Gastroesophageal sphincter (tissue), 4 donors: ENCODE data around the gene PDE2A. TPM values are rescaled to one million over a fixed set of nuclear protein-coding genes. Genes with fewer than 3 reads are reported as not detected.

Experiments
- ATAC-seq: fragments of 150-250 bp; one replicate; pipeline ENCODE4 v1.9.1; 2016; ENCODE audit warnings: mild to moderate bottlenecking, moderate library complexity
- H3K27ac ChIP-seq, 4 donors: fragments of 200-600 bp; sonication (generic) in 3 of 4; 1 replicate in 3 of 4; 2 replicates in 1 of 4; pipeline ENCODE4 v1.5.1; 2016 to 2019
- H3K27me3 ChIP-seq: fragments of 200-600 bp; sonication (generic); one replicate; pipeline ENCODE4 v1.5.1; 2019
- H3K36me3 ChIP-seq, 2 donors: fragments of 200-600 bp; sonication (generic); one replicate each; pipeline ENCODE4 v1.5.1; 2019; ENCODE audit warnings: control low read depth in 1 of 2
- H3K4me1 ChIP-seq, 3 donors: fragments of 200-600 bp; sonication (generic); 1 replicate in 2 of 3; 2 replicates in 1 of 3; pipeline ENCODE4 v1.5.1; 2016 to 2019; ENCODE audit warnings: control low read depth in 2 of 3
- H3K4me3 ChIP-seq, 2 donors: fragments of 200-600 bp; sonication (generic); one replicate each; pipeline ENCODE4 v1.5.1; 2019; ENCODE audit warnings: mild to moderate bottlenecking in 1 of 2, moderate library complexity in 1 of 2
- H3K9me3 ChIP-seq, 3 donors: fragments of 200-600 bp; sonication (generic); one replicate each; pipeline ENCODE4 v1.5.1; 2017 to 2019; ENCODE audit warnings: control low read depth in 2 of 3
- CTCF ChIP-seq, 4 experiments: fragments of 200-600 bp in 2 of 4; fragments of 450-650 bp in 2 of 4; sonication (generic) in 1 of 4; IDR thresholded peaks; one replicate each; pipeline ENCODE4 v1.5.1; 2017 to 2019; ENCODE audit warnings: antibody characterized with exemption in 4 of 4, mild to moderate bottlenecking in 2 of 4, moderate library complexity in 2 of 4
- EP300 ChIP-seq: sonication (generic); formaldehyde crosslinking; IDR thresholded peaks from one replicate; pipeline ENCODE4 v1.6.1; 2017; ENCODE audit warnings: antibody characterized with exemption, mild to moderate bottlenecking
- POLR2A ChIP-seq, 2 donors: fragments of 450-650 bp; IDR thresholded peaks; one replicate each; pipeline ENCODE4 v1.6.1; 2017; ENCODE audit warnings: antibody characterized with exemption in 2 of 2, mild to moderate bottlenecking in 2 of 2, moderate library complexity in 1 of 2
- POLR2AphosphoS5 ChIP-seq: sonication (generic); formaldehyde crosslinking; IDR thresholded peaks from one replicate; pipeline ENCODE4 v1.6.1; 2017; ENCODE audit warnings: antibody characterized with exemption
- WGBS, 2 donors: methylation state at CpG; one replicate each; pipeline ENCODE4 v1.1.5; 2018; ENCODE audit warnings: low coverage in 1 of 2; 5-methylcytosine and 5-hydroxymethylcytosine counted together
- total RNA-seq, 4 donors: library from RNA; depleted of rRNA; stranded (reverse); fragments of >200 nt; gene quantifications; one replicate each; pipeline ENCODE4 v1.1.0, GENCODE V29; 2016

PDE2A gene
- total RNA-seq, 4 donors from 2014 or later: 31.6 to 54.2 (median 35.4) TPM

- Histone ChIP-seq H3K9me3 (no peaks in the 10 kb centered on the region), H3K36me3 (no peaks in the 10 kb centered on the region), H3K4me3 (no peak overlapping the region), H3K27me3 (no peaks in the 10 kb centered on the region), H3K4me1 (peaks cover 0 to 94% (median 8%) of the 10 kb centered on the region in 3 donors), H3K27ac (peak overlapping the region in 1 of 4 donors; percentile 48)
- 36 to 38% methylated on average over 2 to 6 of the region's 8 CpGs for WGBS, 2 donors
- ATAC-seq: no peak
- TF ChIP-seq POLR2AphosphoS5: no peak
- TF ChIP-seq EP300: no peak
- no peak for TF ChIP-seq CTCF (IDR thresholded peaks at IDR 0.05)
- TF ChIP-seq POLR2A (IDR thresholded peaks at IDR 0.05): no peak
These were observed 36.3 kb downstream of the PDE2A start for GRCh38 chr11:72637926-72638325.

- Histone ChIP-seq H3K4me1 (peaks cover 0 to 96% (median 6%) of the 10 kb centered on the region in 3 donors), H3K27me3 (no peaks in the 10 kb centered on the region), H3K4me3 (no peak overlapping the region), H3K36me3 (no peaks in the 10 kb centered on the region), H3K9me3 (no peaks in the 10 kb centered on the region), H3K27ac (peak overlapping the region in 1 of 4 donors; percentile 48)
- TF ChIP-seq POLR2A (IDR thresholded peaks at IDR 0.05): no peak
- no peak for TF ChIP-seq CTCF (IDR thresholded peaks at IDR 0.05)
- no peak for TF ChIP-seq POLR2AphosphoS5
- TF ChIP-seq EP300: no peak
- 81% methylated on average over 2 of the region's 2 CpGs; no CpG with 5 or more reads in 1 of the 2 donors for WGBS, 2 donors
- ATAC-seq: no peak
These were observed 37.0 kb downstream of the PDE2A start for GRCh38 chr11:72637198-72637597.

- Histone ChIP-seq H3K27ac (peak overlapping the region in 3 of 4 donors; percentile 4 to 48 (median 37)), H3K4me1 (peaks cover 0 to 96% (median 8%) of the 10 kb centered on the region in 3 donors), H3K36me3 (no peaks in the 10 kb centered on the region), H3K4me3 (no peak overlapping the region), H3K27me3 (no peaks in the 10 kb centered on the region), H3K9me3 (no peaks in the 10 kb centered on the region)
- WGBS, 2 donors: 61 to 68% methylated on average over 3 of the region's 3 CpGs
- ATAC-seq: no peak
- TF ChIP-seq CTCF (IDR thresholded peaks at IDR 0.05): no peak
- no peak for TF ChIP-seq EP300
- TF ChIP-seq POLR2AphosphoS5: no peak
These were observed 37.8 kb downstream of the PDE2A start for GRCh38 chr11:72636376-72636775.

- peak overlapping the region in 2 of 4 donors; percentile 4 to 81 for H3K27ac ChIP-seq
- peaks cover 0 to 96% (median 8%) of the 10 kb centered on the region in 3 donors for H3K4me1 ChIP-seq
These were observed 38.3 kb downstream of the PDE2A start for GRCh38 chr11:72635933-72636332.

More at GRCh38 chr11:72635933-72636332, 38.3 kb downstream of the PDE2A start:
- Histone ChIP-seq H3K27me3 (no peaks in the 10 kb centered on the region), H3K36me3 (no peaks in the 10 kb centered on the region), H3K4me3 (no peak overlapping the region), H3K9me3 (no peaks in the 10 kb centered on the region)
- TF ChIP-seq CTCF (IDR thresholded peaks at IDR 0.05) (no peak), POLR2A (IDR thresholded peaks at IDR 0.05) (no peak), POLR2AphosphoS5 (no peak), EP300 (no peak)
- ATAC-seq: no peak
- WGBS, 2 donors: 59 to 88% methylated on average over 2 to 6 of the region's 6 CpGs
